OCI-LY7 (cell line): ENCODE results near the gene TLX3. TPM values are rescaled to one million over a fixed set of nuclear protein-coding genes. Genes with fewer than 3 reads are reported as not detected.
A peak's percentile ranks its signal among the peaks of the same experiment; 100 is the strongest.

ENCODE experiments used
- BruUV-seq: library from RNA; stranded (reverse); fragments of 400-500 nt; replicated peaks from 2 replicates; lab custom pipeline; 2021; lab: Mats Ljungman, UMichigan
- CTCF ChIA-PET: fragments of 300-600 bp; sonication (Branson Sonifier 250); formaldehyde crosslinking; loops from one replicate; lab custom pipeline; 2022; ENCODE audit warnings: antibody characterized with exemption; ENCODE audit not compliant: unreplicated experiment; lab: Charles Lee
- POLR2A ChIA-PET: fragments of 300-600 bp; sonication (Branson Sonifier 250); formaldehyde crosslinking; loops from one replicate; lab custom pipeline; 2022; ENCODE audit warnings: antibody characterized with exemption; lab: Charles Lee
- DNase-seq: peaks from one replicate; pipeline ENCODE4 v3.0.0-alpha.2; 2015; ENCODE audit warnings: low spot score
- H2AFZ ChIP-seq: fragments of 200-600 bp; sonication (generic), shearing (Covaris generic); 2 replicates; pipeline ENCODE4 v1.6.1; 2014; ENCODE audit warnings: mild to moderate bottlenecking, antibody characterized with exemption, low read length, moderate library complexity
- H3K27ac ChIP-seq: fragments of 200-600 bp; sonication (generic); 2 replicates; pipeline ENCODE4 v1.5.1; 2014; ENCODE audit warnings: mixed run types, low read depth, mild to moderate bottlenecking, moderate library complexity, low read length, inconsistent platforms; ENCODE audit not compliant: poor library complexity, severe bottlenecking
- H3K36me3 ChIP-seq: fragments of 200-600 bp; sonication (generic); 2 replicates; pipeline ENCODE4 v1.6.1; 2014; ENCODE audit warnings: mild to moderate bottlenecking, antibody characterized with exemption, low read length, moderate library complexity, mixed read lengths; ENCODE audit not compliant: insufficient read depth
- H3K4me1 ChIP-seq: fragments of 200-600 bp; sonication (generic); 2 replicates; pipeline ENCODE4 v1.5.1; 2014; ENCODE audit warnings: mild to moderate bottlenecking, low read length; ENCODE audit not compliant: insufficient read depth, poor library complexity, severe bottlenecking
- H3K4me2 ChIP-seq: fragments of 200-600 bp; sonication (generic); 2 replicates; pipeline ENCODE4 v1.6.1; 2014; ENCODE audit warnings: mild to moderate bottlenecking, low read length
- H3K4me3 ChIP-seq: fragments of 200-600 bp; sonication (generic); 2 replicates; pipeline ENCODE4 v1.5.1; 2014; ENCODE audit warnings: mild to moderate bottlenecking, low read depth, low read length; ENCODE audit not compliant: poor library complexity, severe bottlenecking
- H3K79me2 ChIP-seq: fragments of 200-600 bp; sonication (generic); 2 replicates; pipeline ENCODE4 v1.6.1; 2016; ENCODE audit warnings: low read depth, mild to moderate bottlenecking, low read length, moderate library complexity, mixed read lengths; ENCODE audit not compliant: insufficient read depth
- H3K9me2 ChIP-seq: fragments of 200-600 bp; sonication (generic); 2 replicates; pipeline ENCODE4 v1.6.1; 2016; ENCODE audit warnings: mild to moderate bottlenecking, low read length, mixed read lengths; ENCODE audit not compliant: insufficient read depth
- H3K9me3 ChIP-seq: fragments of 200-600 bp; sonication (generic); 2 replicates; pipeline ENCODE4 v1.6.1; 2014; ENCODE audit warnings: mild to moderate bottlenecking, mixed run types, low read length, mixed read lengths
- H4K20me1 ChIP-seq: fragments of 200-600 bp; sonication (generic); 2 replicates; pipeline ENCODE4 v1.6.1; 2014; ENCODE audit warnings: mild to moderate bottlenecking, antibody characterized with exemption, low read length, moderate library complexity, mixed read lengths; ENCODE audit not compliant: insufficient read depth
- CTCF ChIP-seq: fragments of 200-600 bp; sonication (generic); conservative IDR thresholded peaks from 2 replicates; pipeline ENCODE4 v1.5.1; 2014; ENCODE audit warnings: mild to moderate bottlenecking, antibody characterized with exemption, low read length, moderate library complexity, mixed read lengths
- EZH2phosphoT487 ChIP-seq: fragments of 200-600 bp; sonication (generic); IDR thresholded peaks from 2 replicates; pipeline ENCODE4 v1.6.1; 2018; ENCODE audit warnings: low read depth, borderline replicate concordance, mild to moderate bottlenecking, mixed run types, antibody characterized with exemption, low read length, moderate library complexity, mixed read lengths
- intact Hi-C: fragments of 100-400 bp; cut with micrococcal nuclease; formaldehyde crosslinking; loops from one replicate; pipeline ENCODE4 v1.10.0; 2022; ENCODE audit not compliant: unreplicated experiment
- total RNA-seq, 2 experiments: library from RNA; depleted of rRNA in 1 of 2; stranded (reverse); fragments of >200 nt in 1 of 2; shearing (Covaris generic) in 1 of 2; gene quantifications; 2 replicates each; pipeline ENCODE4 v1.2.3, GENCODE V29; 2014 to 2022

Gene TLX3
- total RNA-seq, 2 experiments from 2014 or later, result not detected

GRCh38 chr5:171340491-171340890 is 31.4 kb downstream of the TLX3 start:
- no peak for TF ChIP-seq CTCF
- no peak for TF ChIP-seq EZH2phosphoT487
- H3K36me3 ChIP-seq, result no peaks in the 10 kb centered on the region
- DNase-seq, result no peak
- no peaks in the 10 kb centered on the region for H4K20me1 ChIP-seq
- no peak overlapping the region for H3K4me2 ChIP-seq
- H3K4me3 ChIP-seq, result no peak overlapping the region
- POLR2A ChIA-PET, result interaction anchor here (0.6 to 1.3 kb wide), 2 partner anchors 10 to 48 kb away, joined by 3 to 4 read pairs; no protein-coding TSS in a partner anchor
- no peak overlapping the region for H3K27ac ChIP-seq
- CTCF ChIA-PET, result no interaction called here
- no peaks in the 10 kb centered on the region for H3K9me2 ChIP-seq
- no peaks in the 10 kb centered on the region for H3K4me1 ChIP-seq
- no TSS peak for BruUV-seq
- no peak overlapping the region for H2AFZ ChIP-seq
- no peaks in the 10 kb centered on the region for H3K9me3 ChIP-seq
- intact Hi-C loops, result no loop called here
- H3K79me2 ChIP-seq, result no peaks in the 10 kb centered on the region

- CTCF ChIA-PET, result interaction anchor here (0.6 kb wide), 1 partner anchor 592 kb away, joined by 4 read pairs; no protein-coding TSS in a partner anchor
- intact Hi-C loops, result loop anchor here (2.0 kb wide), 1 partner anchor 598 kb away; no protein-coding TSS in a partner anchor
- H3K9me3 ChIP-seq, result no peaks in the 10 kb centered on the region
- no peaks in the 10 kb centered on the region for H4K20me1 ChIP-seq
- BruUV-seq, result no TSS peak
- no peaks in the 10 kb centered on the region for H3K79me2 ChIP-seq
- H2AFZ ChIP-seq, result no peak overlapping the region
- POLR2A ChIA-PET, result interaction anchor here (0.6 to 1.2 kb wide), 2 partner anchors 10 to 1078 kb away, joined by 3 to 8 read pairs; no protein-coding TSS in a partner anchor
- H3K4me2 ChIP-seq, result no peak overlapping the region
- no peak for TF ChIP-seq EZH2phosphoT487
- peak; percentile 84 for TF ChIP-seq CTCF
- no peaks in the 10 kb centered on the region for H3K4me1 ChIP-seq
- H3K36me3 ChIP-seq, result no peaks in the 10 kb centered on the region
- peak; percentile 50 for DNase-seq
- H3K27ac ChIP-seq, result no peak overlapping the region
- no peaks in the 10 kb centered on the region for H3K9me2 ChIP-seq
- H3K4me3 ChIP-seq, result no peak overlapping the region
These were observed 33.5 kb downstream of the TLX3 start for GRCh38 chr5:171342362-171343111.
